HG02970 (cell line): ENCODE results near the gene SLC1A4.
"Not testable (repeated sequence)": the region's sequence is repeated elsewhere in the genome, so short reads cannot be mapped to it uniquely, and the experiment has no call there.

Source experiments
- ATAC-seq: cut with Tn5 transposase; IDR thresholded peaks from one replicate; pipeline ENCODE4 v1.9.1; 2021; ENCODE audit warnings: mild to moderate bottlenecking, moderate library complexity, moderate number of reproducible peaks; ENCODE audit not compliant: unreplicated experiment, low FRiP score

The SLC1A4 gene

DNA sequence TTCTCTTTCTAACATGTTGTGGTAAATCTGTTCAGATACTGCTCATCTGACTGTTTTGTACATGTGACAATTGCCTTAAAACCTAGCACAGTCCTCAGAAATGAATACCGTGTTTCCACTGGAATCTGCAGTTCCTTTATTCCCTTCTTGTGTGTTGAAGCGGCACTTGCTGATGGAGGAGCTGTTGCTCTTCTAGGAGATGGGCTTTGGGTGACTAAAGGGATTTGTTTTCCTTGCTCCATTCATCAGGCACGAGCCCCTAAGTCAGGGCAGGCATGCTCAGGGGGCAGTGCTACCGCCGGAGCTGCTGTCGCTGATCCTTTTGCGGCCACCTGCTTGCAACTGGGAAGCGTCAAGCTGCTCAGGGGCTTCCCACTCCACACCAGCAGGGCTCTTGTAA is 34.5 kb downstream of the SLC1A4 start:
- no peak for ATAC-seq

DNA sequence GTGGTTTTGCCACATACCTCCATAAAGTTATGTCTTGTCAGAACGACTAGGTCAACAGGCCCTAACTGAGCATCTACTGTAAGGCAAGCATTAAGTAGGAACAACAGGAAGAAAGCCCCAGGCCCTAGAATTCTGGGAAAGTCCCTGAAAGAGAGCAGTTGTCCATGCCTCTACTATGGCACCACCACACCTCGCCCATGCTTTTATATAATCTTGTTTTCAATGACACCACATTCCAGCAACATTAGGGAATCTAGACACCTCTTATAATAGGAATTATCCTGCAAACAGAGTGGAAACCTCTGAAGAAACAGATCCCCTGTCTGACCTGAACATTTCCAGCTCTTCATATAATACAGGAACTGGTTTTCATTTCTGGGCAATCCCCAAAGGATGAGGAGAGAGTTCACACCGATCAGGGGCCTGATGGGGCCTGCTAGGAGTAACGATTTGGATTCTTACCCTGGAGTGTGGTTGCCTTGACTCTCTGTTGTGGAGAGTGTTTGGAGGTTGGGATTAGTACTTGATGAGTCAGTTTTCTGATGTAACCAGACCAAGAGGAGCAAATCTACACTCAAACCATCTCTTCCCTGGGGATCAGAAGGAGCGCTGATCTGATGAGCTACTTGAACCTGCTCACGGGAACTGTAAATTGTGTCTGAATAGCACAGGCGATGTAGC is 35.1 kb downstream of the SLC1A4 start:
- ATAC-seq, result no peak

DNA sequence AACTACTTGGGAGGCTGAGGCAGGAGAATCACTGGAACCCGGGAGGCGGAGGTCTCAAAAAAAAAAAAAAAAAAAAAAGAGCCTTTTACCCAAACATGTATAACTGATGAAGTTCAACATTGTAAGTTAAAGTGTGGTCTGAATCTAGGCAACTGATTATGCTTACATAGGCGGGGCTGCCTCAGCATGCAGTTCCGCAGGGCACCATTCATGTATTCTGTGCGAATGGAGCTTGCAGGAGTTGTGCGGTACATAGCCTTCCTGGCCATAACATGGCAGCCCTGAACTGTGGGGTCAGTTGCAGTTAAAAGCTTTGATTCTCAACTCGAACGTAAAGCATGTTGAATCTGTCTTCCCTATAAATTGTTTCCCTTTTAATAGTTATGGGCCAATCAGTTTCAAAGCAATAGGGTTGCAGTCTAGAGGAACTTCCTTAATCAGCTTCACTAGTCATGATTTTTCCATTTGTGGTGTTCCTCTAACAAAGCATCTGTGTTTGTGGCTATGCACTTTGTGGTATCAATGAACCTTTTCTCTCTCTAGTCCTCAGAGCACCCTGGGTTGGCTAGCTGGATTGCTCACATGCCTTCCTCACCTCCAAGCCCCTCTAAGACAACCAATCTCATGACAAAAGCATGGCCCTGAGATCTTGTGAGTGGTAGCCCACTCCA is 36.4 kb downstream of the SLC1A4 start:
- ATAC-seq, result no peak

DNA sequence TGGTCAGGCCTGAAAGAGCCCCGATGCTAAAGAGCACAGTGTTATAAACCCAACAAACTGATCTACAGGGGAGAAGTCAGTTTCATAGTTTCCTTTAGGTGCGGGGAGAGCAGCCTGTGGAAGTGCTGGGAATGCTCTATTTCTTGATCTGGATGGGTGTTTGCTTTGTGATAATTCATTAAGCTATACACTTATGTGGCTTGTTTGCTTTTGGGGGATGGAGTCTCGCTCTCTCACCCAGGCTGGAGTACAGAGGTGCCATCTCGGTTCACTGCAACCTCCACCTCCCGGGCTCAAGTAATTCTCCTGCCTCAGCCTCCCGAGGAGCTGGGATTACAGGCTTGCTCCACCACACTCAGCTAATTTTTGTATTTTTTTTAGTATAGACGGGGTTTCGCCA is 37.0 kb downstream of the SLC1A4 start:
- ATAC-seq, result no peak

DNA sequence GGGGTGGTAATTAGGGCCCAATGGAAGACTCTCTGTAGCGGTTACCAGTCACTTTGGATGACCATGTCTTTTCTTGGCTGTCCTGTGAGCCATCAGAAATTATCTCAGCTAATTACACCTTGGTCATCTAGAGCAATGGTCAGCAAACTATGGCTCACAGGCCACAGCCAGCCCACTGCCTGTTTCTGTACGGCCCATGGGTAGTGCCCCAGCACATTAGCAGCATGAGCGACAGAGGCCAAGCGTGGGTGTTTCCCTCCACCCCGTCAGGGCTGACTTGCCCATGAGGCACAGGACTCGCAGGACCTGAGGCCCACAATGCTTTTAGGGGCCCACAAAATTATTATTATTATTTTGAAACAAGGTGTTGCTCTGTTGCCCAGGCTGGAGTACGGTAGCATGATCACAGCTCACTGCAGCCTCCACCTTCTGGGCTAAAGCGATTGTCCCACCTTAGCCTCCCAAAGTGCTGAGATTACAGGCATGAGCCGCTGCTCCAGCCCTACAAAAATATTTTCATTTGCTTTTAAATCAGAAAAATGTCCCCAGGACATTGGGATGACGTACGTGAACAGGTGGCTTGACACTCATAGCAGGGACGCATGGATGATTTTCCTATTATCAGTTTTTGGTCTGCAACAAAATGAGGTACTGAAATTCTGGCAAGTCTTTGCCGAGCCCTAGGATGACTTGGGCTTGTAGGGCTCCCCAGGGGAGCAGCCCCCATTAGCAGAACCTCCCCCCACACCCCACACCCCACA is 37.7 kb downstream of the SLC1A4 start:
- no peak for ATAC-seq

DNA sequence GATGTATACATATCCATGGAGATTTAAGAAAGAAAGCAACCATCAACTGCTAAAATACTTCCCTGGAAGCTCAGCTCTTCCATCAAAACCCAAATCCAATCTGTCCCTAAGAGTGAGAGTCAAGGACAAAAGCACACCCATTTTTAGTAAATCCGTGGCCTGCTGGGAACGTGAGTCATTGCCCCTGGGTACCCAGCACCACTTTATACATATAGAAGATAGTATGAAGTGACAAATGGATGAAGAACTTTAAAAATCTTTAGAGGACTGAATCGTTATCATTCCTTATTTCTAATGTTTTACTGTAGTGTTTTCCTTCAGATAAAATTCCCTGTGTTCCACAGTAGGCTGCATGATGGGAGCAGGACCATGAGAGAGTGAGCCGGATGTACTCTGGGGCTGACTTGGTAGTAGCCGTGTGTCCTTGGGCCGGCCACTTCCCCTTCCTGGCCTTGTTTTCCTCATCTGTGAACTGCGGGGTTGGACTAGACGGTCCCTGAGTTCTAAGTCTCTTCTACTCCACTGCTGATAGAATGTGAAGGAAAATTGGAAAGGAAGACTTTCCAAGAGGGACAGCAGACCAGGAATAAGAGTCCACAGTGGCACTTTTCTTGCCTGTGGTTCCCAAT is 38.5 kb downstream of the SLC1A4 start:
- ATAC-seq, result no peak

DNA sequence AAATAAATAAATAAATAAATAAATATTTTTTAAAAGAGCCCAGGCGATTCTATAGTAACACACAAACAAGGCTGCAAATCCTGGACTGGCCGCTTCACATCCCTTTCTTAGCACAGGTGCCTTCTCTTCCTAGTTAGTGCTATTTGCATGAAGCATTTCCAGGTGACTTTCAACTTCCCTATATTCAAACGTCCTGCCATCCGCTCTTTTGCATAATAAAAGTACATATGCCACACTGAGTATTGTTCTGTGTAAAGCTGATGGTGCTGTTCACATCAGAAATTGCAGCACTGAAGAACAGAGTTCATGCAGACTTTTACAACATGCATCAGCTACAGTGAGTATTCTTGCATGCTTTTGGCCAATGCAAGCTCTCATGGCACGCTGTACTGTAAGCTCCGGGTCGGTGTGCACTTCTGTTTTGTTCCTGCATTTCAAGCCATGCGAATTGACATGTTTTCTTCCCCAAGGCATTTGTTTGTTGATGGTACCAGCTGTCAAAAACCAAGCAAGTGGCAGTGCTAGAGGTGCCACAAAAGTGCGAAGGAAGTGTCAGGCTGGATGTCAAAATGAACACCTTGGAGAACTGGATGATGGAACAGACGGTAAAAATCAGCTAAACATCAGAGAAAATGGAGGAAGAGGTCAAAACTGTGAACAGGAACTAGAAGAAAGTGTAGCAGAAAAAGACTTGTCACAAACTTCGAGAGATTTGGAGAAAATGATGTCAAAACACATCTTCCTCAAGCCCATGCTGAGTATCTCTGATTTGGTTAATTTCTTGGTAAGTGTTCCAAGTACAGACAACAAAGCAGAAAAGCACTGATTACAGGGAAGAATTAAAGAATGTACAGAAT is 41.5 kb downstream of the SLC1A4 start:
- ATAC-seq, result no peak

DNA sequence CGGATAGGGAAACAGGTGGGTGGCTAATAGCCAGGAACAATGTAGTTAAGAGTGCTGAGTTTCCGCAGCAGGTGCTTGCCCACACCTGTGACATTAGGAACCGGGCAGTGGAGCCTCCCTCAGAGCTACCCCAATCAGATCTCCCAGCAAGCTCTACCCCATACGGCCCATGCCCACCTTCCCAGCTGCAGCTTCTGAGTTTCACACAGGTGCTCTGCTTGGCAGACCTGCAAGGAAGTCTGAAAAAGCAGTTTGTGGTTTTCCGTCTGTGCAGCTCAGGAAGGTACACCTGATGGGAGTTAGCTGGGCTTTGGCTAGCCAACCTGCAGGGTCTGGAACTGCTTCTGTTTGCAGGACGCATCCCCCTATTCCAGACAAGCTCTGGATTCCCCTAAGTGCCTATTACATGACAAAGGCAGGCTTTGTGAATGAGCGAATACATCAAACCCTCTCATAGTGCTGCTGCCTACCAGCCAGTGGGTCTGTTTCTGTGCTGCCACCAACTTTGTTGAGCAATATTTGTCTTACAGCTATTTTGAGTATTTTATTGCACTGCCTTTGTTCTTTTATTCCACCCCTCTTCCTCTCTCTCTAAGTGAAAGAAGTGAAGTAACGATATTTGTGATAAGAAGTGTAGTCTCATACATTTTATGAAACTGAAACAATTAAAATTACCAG is 42.3 kb downstream of the SLC1A4 start:
- ATAC-seq, result no peak

DNA sequence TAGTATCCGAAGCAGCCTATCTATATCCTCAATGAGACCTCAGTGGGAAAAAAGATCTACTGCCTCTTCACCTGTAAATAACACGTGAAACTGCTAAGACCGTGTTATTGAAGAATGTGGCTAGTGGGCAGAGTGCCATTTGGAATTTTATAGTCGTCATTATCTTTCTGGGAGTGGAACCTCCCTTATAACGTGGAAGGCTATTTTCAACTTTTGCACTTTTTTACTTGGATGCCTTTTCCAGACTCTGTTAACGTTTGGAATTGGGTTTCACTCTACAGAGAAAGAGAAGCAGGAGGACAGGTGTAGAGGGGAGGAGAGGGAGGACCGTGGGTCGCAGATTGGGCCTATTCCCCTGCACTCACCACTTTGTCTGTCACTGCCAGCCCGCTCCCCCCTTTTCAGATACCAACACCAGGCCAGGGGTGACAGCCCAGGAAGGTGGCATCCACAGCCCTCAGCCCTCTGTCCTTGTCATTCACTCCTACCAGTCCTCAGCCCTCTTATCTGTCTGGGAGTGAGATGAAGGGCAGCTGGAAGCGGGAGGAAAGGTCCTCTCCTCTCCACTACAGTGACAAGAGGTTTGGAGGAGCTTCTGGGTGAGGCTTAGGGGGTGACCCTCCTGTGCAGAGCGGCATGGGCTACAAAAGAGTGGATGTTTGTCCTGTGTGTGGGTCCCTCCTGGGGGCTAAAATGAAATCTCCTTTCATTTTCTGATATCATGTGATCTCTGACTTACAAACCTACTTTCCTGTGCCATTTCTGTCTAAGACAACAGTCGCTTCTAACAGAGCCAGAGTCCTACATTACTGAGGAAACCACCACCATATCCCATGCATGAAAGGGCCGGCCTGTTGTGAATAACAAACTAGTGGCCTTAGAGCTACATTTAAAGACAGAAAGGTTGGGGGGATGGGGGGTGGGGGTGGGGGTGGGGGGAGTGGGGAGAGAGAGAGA is 43.1 kb downstream of the SLC1A4 start:
- no peak for ATAC-seq

DNA sequence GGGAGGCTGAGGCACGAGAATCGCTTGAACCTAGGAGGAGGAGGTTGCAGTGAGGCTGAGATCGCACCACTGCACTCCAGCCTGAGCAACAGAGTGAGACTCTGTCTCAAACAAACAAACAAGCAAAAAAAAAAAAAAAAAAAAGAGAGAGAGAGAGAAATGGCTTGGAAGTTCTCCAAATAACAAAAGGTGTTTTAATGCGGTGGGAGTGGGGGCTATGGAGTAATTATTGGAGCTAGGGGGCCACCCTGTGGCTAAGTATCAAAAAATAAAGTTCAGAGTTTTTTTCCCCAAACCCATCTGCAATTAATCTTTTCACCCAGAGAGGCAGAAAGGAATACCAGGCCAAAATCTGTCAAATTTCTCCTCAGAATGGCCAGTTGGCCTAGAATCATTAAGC is 44.0 kb downstream of the SLC1A4 start:
- ATAC-seq, result no peak

DNA sequence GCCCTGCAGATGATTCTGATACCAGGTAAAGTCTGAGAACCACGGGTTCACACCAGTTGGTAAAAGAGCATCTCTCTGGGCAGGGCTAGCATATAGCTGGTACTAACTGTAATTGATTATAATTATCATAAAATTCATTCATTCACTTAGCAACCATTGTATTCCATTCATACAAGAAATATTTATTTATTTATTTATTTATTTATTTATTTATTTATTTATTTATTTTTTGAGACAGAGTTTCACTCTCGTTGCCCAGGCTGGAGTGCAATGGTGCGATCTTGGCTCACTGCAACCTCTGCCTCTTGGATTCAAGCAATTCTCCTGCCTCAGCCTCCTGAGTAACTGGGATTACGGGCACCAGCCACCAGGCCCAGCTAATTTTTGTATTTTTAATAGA is 44.5 kb downstream of the SLC1A4 start:
- not testable (repeated sequence) for ATAC-seq

DNA sequence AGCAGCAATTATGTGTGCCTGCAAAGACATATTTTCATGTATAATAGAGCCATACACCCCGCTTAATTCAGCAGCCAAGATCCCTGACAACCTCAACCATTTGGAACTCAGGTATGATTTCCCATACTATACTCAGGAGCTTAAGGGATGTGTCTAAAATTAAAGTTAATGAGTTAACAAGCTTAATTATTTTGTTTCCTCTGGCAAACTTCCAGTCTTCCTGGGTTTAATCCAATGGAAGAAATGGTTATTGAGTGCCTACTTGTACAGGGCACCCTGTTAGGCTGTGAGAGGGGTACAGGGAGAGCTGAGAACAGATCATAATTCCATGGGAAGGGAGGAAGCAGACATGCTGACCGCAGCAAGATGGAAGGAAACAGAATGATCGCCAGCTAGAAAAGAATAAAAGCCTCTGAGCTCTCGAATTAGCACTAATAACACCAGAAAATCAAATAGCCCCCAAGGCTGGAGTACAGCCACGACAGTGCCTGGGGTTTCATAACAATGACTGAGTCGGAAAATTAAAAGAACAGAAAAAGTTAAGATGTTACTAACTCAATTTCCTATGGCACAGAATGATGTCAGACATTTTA is 46.2 kb downstream of the SLC1A4 start:
- no peak for ATAC-seq

DNA sequence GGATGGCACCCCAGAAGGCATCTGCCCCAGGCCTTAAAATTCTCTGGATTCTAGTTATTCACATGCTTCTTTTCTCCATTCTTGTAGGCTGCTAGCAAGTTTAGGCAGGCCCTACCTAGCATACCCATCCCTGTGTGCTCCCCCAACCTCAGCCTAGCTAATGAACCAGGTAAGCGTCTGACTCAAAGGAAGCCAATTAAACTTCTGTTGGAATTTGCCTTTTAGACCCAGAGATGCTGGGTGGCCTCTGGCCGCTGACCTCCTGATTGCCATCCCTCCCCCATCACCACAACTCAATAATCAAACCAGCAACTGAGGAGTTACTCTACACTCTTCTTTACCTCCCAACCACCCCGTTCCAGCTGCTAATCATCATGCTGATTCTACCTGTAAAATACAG is 48.0 kb downstream of the SLC1A4 start:
- no peak for ATAC-seq

DNA sequence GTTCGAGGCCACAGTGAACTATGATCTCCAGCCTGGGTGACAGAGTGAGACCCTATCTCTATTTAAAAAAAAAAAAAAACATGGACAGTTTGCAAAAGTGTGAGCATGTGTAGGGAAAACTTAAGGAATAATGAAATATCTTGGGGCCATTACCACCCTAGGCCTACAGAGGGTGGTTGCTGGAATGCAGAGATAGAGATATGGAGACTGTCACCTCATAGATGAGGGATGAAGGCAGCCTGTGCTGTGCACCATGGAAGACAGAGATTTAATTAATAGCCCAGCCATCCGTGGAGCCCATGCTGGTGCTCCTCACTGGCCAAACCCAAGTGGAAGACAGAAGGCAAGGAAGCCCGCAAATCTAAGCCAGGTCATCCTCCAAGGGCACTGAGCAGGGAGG is 50.4 kb downstream of the SLC1A4 start:
- no peak for ATAC-seq

DNA sequence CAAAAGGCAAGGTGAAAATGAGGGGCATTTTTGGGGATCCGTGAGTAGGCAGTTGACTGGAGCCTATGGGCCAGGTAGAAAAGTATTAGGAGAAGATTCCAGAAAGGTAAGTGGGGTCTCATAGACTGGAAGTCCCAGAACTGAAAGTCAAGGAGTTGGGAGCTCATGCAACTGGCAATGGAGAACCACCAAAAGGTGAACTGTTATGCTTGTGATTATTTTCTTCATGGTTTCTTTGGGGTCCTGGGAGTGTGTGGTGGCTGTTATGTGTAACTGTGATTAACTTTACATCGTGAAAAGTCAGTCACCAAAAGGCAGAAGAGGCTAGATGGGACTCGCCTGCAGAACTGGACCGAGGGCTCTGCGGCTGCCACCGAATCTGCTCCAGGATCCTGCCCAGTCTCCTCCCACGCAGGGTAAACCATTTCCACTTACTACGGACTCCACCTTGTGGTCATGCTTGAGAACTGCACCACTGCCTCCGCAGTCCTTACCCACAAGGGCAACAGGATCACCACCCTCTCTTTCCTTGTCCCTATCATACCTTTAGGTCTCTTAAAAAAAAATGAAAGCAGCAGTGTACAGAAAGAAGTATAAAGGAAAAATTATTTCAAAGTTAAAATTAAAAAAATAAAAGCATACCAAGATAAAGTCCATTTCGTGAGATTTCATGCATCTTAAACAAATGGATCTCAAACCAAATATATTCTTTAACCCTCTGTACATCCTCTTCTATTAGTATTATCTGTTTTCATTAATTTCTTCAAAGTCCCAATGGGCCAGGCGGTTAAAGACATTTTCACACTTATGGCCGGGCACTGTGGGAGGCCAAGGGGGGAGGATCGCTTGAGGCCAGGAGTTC is 51.4 kb downstream of the SLC1A4 start:
- no peak for ATAC-seq

DNA sequence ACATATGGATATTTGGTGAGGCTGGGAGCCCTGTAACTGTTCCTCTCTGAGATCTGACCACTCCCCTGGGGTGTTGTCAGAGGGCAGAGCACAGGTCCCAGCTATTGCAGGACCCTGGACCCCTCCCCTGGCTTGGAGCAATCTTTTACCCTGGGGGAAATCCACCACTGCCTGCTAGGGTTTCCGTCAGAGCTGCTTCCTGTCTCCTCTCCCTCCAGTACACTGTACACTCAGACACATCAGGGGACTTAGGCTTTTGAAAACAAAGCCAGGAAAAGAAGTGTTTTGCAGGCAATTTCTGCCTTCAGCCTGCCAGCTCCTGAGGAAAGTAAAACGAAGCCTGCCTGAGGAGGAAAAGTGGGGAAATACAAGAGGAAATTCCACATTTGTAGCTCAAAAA is 53.8 kb downstream of the SLC1A4 start:
- ATAC-seq, result no peak

DNA sequence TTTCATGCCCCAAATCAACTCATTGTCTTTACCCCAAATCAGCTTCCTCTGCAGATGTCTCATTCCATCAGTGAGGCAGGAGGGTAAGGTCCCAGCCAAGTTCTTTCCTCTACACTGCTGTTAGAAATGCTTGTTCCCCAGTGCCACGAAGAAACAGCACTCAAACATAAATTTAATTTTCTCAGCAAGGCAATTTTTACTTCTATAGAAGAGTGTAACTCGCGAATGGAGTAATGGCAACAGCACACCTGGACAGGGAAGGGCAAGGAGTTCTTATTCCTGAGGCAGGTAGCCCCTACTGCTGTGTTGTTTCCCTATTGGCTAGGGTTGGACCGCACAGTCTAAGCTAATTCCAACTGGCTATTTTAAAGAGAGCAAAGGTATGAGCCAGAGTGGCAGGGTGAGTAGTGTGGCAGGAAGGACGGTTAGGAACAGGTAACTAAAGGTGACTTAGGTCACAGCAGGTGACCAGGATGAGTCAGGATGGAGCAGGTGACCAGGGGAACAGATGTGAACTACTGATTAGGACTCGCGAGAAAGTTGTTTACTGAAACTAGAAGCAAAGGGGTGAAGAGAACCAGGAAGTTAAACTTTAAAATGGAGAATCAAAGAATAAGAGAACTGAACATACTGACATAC is 55.0 kb downstream of the SLC1A4 start:
- ATAC-seq, result no peak
